GM19324 (cell line): Measurements from ENCODE around the gene ARHGAP26.

Experiments
- ATAC-seq: cut with Tn5 transposase; IDR thresholded peaks from one replicate; pipeline ENCODE4 v1.9.1; 2021; ENCODE audit warnings: mild to moderate bottlenecking, moderate library complexity; ENCODE audit not compliant: unreplicated experiment, low FRiP score

The ARHGAP26 gene

GRCh38 chr5:142844866-142845265, 74.7 kb downstream of the ARHGAP26 start:
- ATAC-seq = no peak

- ATAC-seq = no peak
Measured at GRCh38 chr5:142845402-142845921, 75.3 kb downstream of the ARHGAP26 start.

GRCh38 chr5:142845954-142846398, 75.8 kb downstream of the ARHGAP26 start:
- no peak for ATAC-seq

- ATAC-seq = no peak
Measured at GRCh38 chr5:142846406-142846805, 76.2 kb downstream of the ARHGAP26 start.

GRCh38 chr5:142847898-142848790, 78.0 kb downstream of the ARHGAP26 start:
- ATAC-seq = no peak

- ATAC-seq = no peak
Measured at GRCh38 chr5:142849466-142849865, 79.3 kb downstream of the ARHGAP26 start.

- ATAC-seq = no peak
Measured at GRCh38 chr5:142849880-142850279, 79.7 kb downstream of the ARHGAP26 start.

GRCh38 chr5:142851731-142852130, 81.6 kb downstream of the ARHGAP26 start:
- no peak for ATAC-seq

- ATAC-seq = no peak
Measured at GRCh38 chr5:142852416-142853198, 82.4 kb downstream of the ARHGAP26 start.

GRCh38 chr5:142853682-142854081, 83.5 kb downstream of the ARHGAP26 start:
- no peak for ATAC-seq

- ATAC-seq = no peak
Measured at GRCh38 chr5:142856269-142856782, 86.1 kb downstream of the ARHGAP26 start.

- no peak for ATAC-seq
Measured at GRCh38 chr5:142857405-142857804, 87.2 kb downstream of the ARHGAP26 start.

- no peak for ATAC-seq
Measured at GRCh38 chr5:142859037-142859436, 88.9 kb downstream of the ARHGAP26 start.

GRCh38 chr5:142860270-142860669, 90.1 kb downstream of the ARHGAP26 start:
- no peak for ATAC-seq

GRCh38 chr5:142861011-142861410, 90.8 kb downstream of the ARHGAP26 start:
- no peak for ATAC-seq

GRCh38 chr5:142862594-142862993, 92.4 kb downstream of the ARHGAP26 start:
- ATAC-seq = no peak

GRCh38 chr5:142863856-142864255, 93.7 kb downstream of the ARHGAP26 start:
- ATAC-seq = no peak

GRCh38 chr5:142864290-142865260, 94.4 kb downstream of the ARHGAP26 start:
- ATAC-seq = no peak

- no peak for ATAC-seq
Measured at GRCh38 chr5:142865631-142866030, 95.5 kb downstream of the ARHGAP26 start.
